GM19025 (cell line): ENCODE results near the gene RAB5B.
"Not testable (repeated sequence)": the region's sequence is repeated elsewhere in the genome, so short reads cannot be mapped to it uniquely, and the experiment has no call there.

Experiments used
- ATAC-seq: cut with Tn5 transposase; IDR thresholded peaks from one replicate; pipeline ENCODE4 v1.9.1; 2021; ENCODE audit warnings: mild to moderate bottlenecking, low read depth, moderate library complexity; ENCODE audit not compliant: unreplicated experiment

RAB5B gene

GRCh38 chr12:55981882-55982281 is 8.0 kb downstream of the RAB5B start:
- ATAC-seq: not testable (repeated sequence)

- ATAC-seq: no peak
These were observed 8.6 kb downstream of the RAB5B start for GRCh38 chr12:55982319-55982936.

- ATAC-seq: no peak
These were observed 9.5 kb downstream of the RAB5B start for GRCh38 chr12:55983232-55983842.

- no peak for ATAC-seq
These were observed 11.0 kb downstream of the RAB5B start for GRCh38 chr12:55984861-55985260.

GRCh38 chr12:55985341-55985740 is 11.5 kb downstream of the RAB5B start:
- ATAC-seq: no peak

- ATAC-seq: not testable (repeated sequence)
These were observed 12.1 kb downstream of the RAB5B start for GRCh38 chr12:55985976-55986375.

- no peak for ATAC-seq
These were observed 17.2 kb downstream of the RAB5B start for GRCh38 chr12:55991110-55991509.

- ATAC-seq: no peak
These were observed 19.5 kb downstream of the RAB5B start for GRCh38 chr12:55993230-55993853.

GRCh38 chr12:55995366-55995765 is 21.5 kb downstream of the RAB5B start:
- no peak for ATAC-seq

GRCh38 chr12:55996201-55996714 is 22.4 kb downstream of the RAB5B start:
- no peak for ATAC-seq

GRCh38 chr12:55996715-55997534 is 23.0 kb downstream of the RAB5B start, which contains the start of gene SUOX:
SUOX (plus strand) TSS chr12:55997276; CDS start chr12:56002222, 4,946 bp downstream.
- peak; percentile 99 for ATAC-seq

- ATAC-seq: no peak
These were observed 23.6 kb downstream of the RAB5B start for GRCh38 chr12:55997535-55997859.

- ATAC-seq: not testable (repeated sequence)
These were observed 25.6 kb downstream of the RAB5B start for GRCh38 chr12:55999522-55999921.

- not testable (repeated sequence) for ATAC-seq
These were observed 26.2 kb downstream of the RAB5B start for GRCh38 chr12:55999999-56000540.

- no peak for ATAC-seq
These were observed 27.7 kb downstream of the RAB5B start for GRCh38 chr12:56001487-56002100.

- ATAC-seq: not testable (repeated sequence)
These were observed 29.5 kb downstream of the RAB5B start for GRCh38 chr12:56003376-56003775.

GRCh38 chr12:56004211-56004610 is 30.3 kb downstream of the RAB5B start:
- ATAC-seq: no peak

- ATAC-seq: peak; percentile 29
These were observed 34.0 kb downstream of the RAB5B start for GRCh38 chr12:56007564-56008559.

- no peak for ATAC-seq
These were observed 36.3 kb downstream of the RAB5B start for GRCh38 chr12:56010111-56010570.
